Suppressor macrophage treated with lipopolysaccharide for 1 hour (primary cell): Measurements from ENCODE around the gene TBATA.

Experiments used
- DNase-seq, 3 donors: peaks; one replicate each; pipeline ENCODE4 v3.0.0-alpha.2; 2020 to 2022

The TBATA gene

DNA sequence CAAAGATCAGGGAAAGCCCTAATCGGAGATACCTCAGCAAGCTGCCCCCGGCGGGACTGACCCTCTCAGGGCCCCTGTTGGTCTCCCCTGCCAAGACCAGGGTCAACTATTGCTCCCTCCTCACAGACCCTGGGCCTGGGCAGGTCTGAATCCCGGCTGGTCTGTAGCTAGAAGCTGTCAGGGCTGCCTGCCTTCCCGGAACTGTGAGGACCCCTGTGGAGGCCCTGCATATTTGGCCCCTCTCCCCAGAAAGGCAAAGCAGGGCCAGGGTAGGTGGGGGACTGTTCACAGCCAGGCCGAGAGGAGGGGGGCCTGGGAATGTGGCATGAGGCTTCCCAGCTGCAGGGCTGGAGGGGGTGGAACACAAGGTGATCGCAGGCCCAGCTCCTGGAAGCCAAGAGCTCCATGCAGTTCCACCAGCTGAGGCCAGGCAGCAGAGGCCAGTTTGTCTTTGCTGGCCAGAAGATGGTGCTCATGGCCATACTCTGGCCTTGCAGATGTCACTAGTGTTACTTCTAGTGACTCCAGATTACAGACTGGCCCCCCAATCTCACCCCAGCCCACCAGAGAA, 24.1 kb downstream of the TBATA start:
- DNase-seq, result peak; percentile 57 to 66 (median 58)

DNA sequence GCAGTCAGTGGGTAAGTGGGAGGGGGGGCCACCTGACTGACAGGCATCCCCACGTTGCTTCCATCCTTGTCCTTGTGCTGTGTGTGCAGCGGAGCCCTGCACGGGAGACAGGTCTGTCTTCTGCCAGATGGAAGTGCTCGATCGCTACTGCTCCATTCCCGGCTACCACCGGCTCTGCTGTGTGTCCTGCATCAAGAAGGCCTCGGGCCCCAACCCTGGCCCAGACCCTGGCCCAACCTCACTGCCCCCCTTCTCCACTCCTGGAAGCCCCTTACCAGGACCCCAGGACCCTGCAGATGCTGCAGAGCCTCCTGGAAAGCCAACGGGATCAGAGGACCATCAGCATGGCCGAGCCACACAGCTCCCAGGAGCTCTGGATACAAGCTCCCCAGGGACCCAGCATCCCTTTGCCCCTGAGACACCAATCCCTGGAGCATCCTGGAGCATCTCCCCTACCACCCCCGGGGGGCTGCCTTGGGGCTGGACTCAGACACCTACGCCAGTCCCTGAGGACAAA, 24.8 kb downstream of the TBATA start:
- no peak for DNase-seq

- peak; percentile 38 to 47 (median 42) for DNase-seq
Measured at GRCh38 chr10:70759781-70760180, 25.4 kb downstream of the TBATA start.

- peak; percentile 83 to 89 (median 88) for DNase-seq
Measured at GRCh38 chr10:70758757-70759514, 26.2 kb downstream of the TBATA start.

GRCh38 chr10:70757856-70758255, 27.3 kb downstream of the TBATA start:
- no peak for DNase-seq

DNA sequence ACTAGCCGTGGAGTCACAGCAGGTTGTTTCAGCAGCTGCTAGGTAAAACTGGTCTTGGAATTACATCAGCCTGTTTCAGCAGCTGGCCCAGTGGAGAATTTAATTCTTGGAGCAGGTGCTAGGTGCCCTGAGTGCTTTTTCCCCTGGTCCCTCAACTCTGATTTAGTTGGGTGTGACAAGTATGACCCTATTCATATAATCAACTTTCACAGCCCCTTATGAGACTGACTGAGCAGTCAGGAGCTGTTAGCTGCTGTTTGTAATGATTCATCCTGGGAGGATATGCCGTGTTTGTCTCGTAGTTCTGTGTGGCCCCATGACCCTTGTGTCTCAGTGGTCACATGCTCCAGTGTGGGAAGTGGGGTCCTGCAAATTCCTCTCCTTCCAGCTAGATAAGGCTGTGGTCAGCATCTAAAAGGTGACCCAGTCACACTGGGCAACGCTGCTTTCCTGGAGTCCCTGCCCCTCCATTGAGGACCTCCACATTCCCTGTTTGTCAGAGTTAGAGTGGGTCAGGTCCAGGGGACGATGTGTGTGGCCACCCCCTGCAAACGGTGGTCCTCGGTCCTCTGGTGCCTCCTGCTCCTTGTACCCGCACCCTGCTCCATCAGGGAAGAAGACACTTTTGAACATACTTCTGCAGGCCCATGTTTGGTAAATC, 28.3 kb downstream of the TBATA start:
- DNase-seq, result peak in 2 of 3 donors; percentile 27 to 34

DNA sequence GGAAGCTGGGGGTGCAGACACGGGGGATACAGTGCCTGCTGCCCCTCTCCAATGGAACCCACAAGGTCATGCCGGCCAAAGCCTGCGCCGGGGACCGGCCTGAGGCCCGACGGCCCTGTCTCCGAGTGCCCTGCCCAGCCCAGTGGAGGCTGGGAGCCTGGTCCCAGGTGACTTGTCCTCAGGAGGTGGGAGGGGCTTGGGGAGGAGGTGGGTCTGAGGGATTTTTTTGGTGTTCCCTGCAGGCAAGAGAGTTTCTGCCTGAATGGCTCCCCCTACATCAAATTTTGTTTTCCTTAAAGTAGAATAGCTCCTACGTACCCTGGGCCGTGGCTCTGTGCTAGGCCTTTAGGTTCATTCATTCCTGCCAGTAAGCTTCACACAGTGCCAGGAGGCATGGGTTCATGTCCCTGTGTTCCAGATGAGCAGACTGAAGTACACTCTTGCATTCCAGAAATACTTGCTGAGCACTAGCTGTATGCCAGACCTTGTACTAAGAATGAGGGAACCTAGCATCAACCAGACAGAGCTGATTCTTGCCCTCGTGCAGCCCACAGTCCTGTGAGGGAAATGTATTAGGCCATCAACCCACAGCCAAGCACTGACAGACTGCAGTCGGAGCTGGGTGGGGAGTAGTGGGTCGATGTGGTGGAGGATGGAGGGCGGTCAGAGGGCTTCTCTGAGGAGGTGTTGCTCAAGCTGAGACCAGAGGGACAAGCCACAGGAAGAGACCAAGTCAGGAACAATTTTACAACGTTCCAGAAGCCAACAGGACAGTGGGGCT, 31.1 kb downstream of the TBATA start:
- no peak for DNase-seq

- peak; percentile 72 to 76 (median 72) for DNase-seq
Measured at GRCh38 chr10:70753026-70753663, 32.0 kb downstream of the TBATA start.

DNA sequence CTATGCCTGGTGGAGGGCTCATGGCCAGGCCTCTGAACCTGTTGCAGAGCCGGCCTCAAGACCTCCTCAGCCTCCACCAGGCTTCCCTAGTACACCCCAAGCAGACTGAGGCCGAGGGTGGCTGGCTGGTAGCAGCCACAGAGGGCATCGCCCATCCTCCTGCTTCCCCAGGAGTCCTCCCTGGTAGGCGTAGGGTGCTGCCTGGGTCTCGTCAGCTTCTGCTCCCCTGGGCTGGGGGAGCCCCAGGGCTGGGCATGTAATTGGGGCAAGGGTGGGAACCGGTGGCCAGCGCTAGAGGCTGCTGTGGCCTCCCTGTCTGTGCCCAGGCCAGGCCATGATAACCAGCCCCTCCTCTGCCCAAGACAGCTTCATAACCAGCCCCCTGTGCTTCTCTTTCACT, 32.6 kb downstream of the TBATA start:
- DNase-seq, result no peak

DNA sequence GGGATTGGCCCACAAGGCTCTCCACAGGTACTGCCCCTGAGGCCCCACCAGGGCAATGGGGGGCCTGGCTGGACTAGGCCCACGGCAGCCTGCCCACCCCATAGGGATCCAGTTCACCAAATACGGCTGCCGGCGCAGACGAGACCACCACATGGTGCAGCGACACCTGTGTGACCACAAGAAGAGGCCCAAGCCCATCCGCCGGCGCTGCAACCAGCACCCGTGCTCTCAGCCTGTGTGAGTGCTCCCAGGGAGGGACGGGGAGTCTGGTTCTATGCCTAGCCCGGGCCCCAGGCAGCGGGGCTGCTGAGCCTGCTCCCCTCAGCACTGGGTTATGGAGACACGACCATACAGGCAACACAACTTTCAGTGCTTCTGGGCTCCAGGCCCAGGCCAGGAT, 33.2 kb downstream of the TBATA start:
- DNase-seq, result no peak

DNA sequence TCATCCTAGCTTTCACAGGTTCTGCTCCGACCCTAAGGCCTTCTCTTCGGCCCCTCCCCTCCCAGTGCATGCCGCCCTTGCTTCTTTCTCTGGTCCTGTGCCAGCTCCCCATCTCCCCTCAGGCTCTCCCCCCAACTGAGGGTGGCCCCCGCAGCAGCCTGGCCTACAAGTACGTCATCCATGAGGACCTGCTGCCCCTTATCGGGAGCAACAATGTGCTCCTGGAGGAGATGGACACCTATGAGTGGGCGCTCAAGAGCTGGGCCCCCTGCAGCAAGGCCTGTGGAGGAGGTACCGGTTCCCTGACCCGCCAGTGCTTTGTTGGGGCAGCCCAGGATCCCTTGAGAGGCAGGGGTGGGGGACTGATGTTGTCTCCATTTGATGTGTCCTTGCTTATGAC, 33.8 kb downstream of the TBATA start:
- DNase-seq, result no peak

- no peak for DNase-seq
Measured at GRCh38 chr10:70750156-70750703, 34.9 kb downstream of the TBATA start.

DNA sequence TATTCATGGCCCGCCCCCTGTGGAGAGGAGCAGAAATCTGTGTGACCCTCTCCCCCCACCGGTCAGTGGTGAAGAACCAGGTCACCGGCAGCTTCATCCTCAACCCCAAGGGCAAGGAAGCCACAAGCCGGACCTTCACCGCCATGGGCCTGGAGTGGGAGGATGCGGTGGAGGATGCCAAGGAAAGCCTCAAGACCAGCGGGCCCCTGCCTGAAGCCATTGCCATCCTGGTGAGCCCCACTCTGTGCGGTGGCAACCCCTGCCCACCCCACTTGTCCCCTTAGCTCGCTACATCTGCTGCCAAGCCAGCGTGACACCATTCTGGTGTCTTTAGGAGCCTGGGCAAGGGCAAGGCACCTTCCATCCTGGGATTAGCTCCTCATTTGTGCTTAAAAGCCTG, 35.4 kb downstream of the TBATA start:
- no peak for DNase-seq

- no peak for DNase-seq
Measured at GRCh38 chr10:70748801-70749573, 36.2 kb downstream of the TBATA start.

- no peak for DNase-seq
Measured at GRCh38 chr10:70748305-70748704, 36.9 kb downstream of the TBATA start.

GRCh38 chr10:70747192-70747965, 37.8 kb downstream of the TBATA start:
- no peak for DNase-seq

GRCh38 chr10:70745555-70745954, 39.6 kb downstream of the TBATA start:
- DNase-seq, result no peak

DNA sequence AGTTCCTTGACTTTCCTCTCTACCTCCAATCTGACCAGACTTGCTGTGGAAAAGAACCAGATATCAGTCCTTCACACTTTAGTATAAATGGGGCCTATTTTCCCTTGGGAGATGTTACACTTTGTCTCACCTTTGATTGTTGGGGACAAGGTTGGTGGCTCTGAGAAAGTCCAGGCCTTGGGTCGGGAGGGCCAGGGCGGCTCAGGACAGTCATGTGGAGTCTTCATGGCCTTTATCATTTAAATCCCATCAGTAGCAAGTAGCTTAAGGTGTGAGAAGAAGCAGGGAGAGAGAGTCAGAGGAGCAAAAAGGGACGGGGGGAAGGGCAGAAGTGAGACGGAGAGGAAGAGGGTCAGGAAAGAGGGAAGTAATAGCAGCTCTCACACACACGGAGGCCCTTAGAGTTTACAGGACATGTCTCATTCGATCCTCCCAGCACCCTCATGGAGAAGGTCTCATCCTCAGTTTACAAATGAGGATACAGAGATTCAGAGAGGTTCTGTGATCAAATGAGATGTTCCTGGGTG, 40.5 kb downstream of the TBATA start:
- DNase-seq, result peak; percentile 36 to 58 (median 52)

DNA sequence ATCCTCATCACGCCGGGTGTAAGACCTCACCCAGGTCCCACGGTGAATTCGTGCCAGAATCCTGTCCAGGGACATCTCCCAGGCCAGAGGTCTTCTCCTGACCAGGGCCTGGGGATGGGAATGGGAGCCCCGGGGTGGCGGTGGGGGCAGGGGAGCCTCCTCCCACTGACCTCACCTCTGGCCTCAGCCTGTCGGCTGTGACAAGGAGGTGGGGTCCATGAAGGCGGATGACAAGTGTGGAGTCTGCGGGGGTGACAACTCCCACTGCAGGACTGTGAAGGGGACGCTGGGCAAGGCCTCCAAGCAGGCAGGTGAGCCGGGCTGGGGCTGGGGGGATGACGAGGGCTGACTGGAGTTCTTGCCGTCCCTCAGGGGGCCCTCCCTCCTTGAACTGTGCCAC, 41.3 kb downstream of the TBATA start:
- no peak for DNase-seq

DNA sequence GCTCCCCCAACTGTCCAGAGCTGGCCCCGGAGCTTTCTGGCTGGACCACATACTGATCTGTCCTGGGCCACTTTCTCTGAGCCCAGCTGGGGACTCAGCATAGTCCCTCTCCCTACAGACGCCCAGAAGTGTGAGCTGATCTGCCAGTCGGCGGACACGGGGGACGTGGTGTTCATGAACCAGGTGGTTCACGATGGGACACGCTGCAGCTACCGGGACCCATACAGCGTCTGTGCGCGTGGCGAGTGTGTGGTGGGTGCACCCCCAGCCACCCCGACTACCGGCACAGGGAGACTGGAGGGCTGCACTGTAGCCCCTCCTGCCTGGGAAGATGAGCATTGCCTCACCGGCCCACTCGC, 41.8 kb downstream of the TBATA start:
- no peak for DNase-seq
